ENCODE data around the gene PDE4D. TPM values are rescaled to one million over a fixed set of nuclear protein-coding genes. Genes with fewer than 3 reads are reported as not detected.

Gene PDE4D
- total RNA-seq, 4 donors from 2014 or later, result 15.9 to 66.3 (median 48.7) TPM

GRCh38 chr5:59439303-59439702 is 454.2 kb downstream of the PDE4D start:
- Histone ChIP-seq H3K27me3 (no peaks in the 10 kb centered on the region), H3K4me3 (no peak overlapping the region), H3K4me1 (no peaks in the 10 kb centered on the region), H3K9me3 (no peaks in the 10 kb centered on the region), H3K36me3 (no peaks in the 10 kb centered on the region), H3K27ac (no peak overlapping the region)
- TF ChIP-seq POLR2A (IDR thresholded peaks at IDR 0.05) (no peak), EP300 (IDR thresholded peaks at IDR 0.05) (no peak), CTCF (IDR thresholded peaks at IDR 0.05) (no peak)
- 94 to 97% methylated on average over 3 of the region's 3 CpGs for WGBS, 2 donors
- no peak for DNase-seq (ENCODE audit: low spot score in 2 of 2)

- TF ChIP-seq POLR2A (IDR thresholded peaks at IDR 0.05) (no peak), EP300 (IDR thresholded peaks at IDR 0.05) (no peak), CTCF (IDR thresholded peaks at IDR 0.05) (no peak)
- Histone ChIP-seq H3K4me1 (no peaks in the 10 kb centered on the region), H3K36me3 (no peaks in the 10 kb centered on the region), H3K9me3 (no peaks in the 10 kb centered on the region), H3K4me3 (no peak overlapping the region), H3K27ac (no peak overlapping the region), H3K27me3 (no peaks in the 10 kb centered on the region)
- no peak for DNase-seq (ENCODE audit: low spot score in 2 of 2)
- WGBS, 2 donors, result 34 to 42% methylated on average over 2 of the region's 2 CpGs
Observed at GRCh38 chr5:59437176-59437575, 456.4 kb downstream of the PDE4D start.

- H3K4me1 ChIP-seq, result no peaks in the 10 kb centered on the region
- no peaks in the 10 kb centered on the region for H3K9me3 ChIP-seq
- 70 to 76% methylated on average over 5 of the region's 5 CpGs for WGBS, 2 donors
- no peaks in the 10 kb centered on the region for H3K27me3 ChIP-seq
- H3K36me3 ChIP-seq, result no peaks in the 10 kb centered on the region
- no peak for TF ChIP-seq POLR2A (IDR thresholded peaks at IDR 0.05)
- TF ChIP-seq CTCF (IDR thresholded peaks at IDR 0.05), result no peak
- no peak for TF ChIP-seq EP300 (IDR thresholded peaks at IDR 0.05)
- H3K27ac ChIP-seq, result no peak overlapping the region
- DNase-seq (ENCODE audit: low spot score in 2 of 2), result no peak
- no peak overlapping the region for H3K4me3 ChIP-seq
Observed at GRCh38 chr5:59436364-59437148, 457.0 kb downstream of the PDE4D start.

- H3K27me3 ChIP-seq, result no peaks in the 10 kb centered on the region
- no peak overlapping the region for H3K27ac ChIP-seq
- no peak for DNase-seq (ENCODE audit: low spot score in 2 of 2)
Observed at GRCh38 chr5:59433174-59433573, 460.4 kb downstream of the PDE4D start.

More at GRCh38 chr5:59433174-59433573, 460.4 kb downstream of the PDE4D start:
- Histone ChIP-seq H3K4me1 (no peaks in the 10 kb centered on the region), H3K4me3 (no peak overlapping the region), H3K36me3 (no peaks in the 10 kb centered on the region), H3K9me3 (no peaks in the 10 kb centered on the region)
- TF ChIP-seq CTCF (IDR thresholded peaks at IDR 0.05), result no peak
- TF ChIP-seq EP300 (IDR thresholded peaks at IDR 0.05), result no peak
- TF ChIP-seq POLR2A (IDR thresholded peaks at IDR 0.05), result no peak
- 91 to 100% methylated on average over 1 of the region's 1 CpG for WGBS, 2 donors

Measured in tibial nerve (tissue), 4 donors.